ENCODE measurements around the gene ABI3BP.

GRCh38 chr3:100994809-100995208 lies 1.6 kb upstream of the ABI3BP start:
- TF ChIP-seq TBL1XR1 (IDR thresholded peaks at IDR 0.05; ENCODE audit: low read depth, low read length), result no peak
- no peak for TF ChIP-seq SUZ12 (IDR thresholded peaks at IDR 0.05; ENCODE audit: unreplicated experiment)
- TF ChIP-seq NRF1 (conservative IDR thresholded peaks at IDR 0.05; ENCODE audit: low read depth, low read length), result no peak
- TF ChIP-seq, protein P1, sequence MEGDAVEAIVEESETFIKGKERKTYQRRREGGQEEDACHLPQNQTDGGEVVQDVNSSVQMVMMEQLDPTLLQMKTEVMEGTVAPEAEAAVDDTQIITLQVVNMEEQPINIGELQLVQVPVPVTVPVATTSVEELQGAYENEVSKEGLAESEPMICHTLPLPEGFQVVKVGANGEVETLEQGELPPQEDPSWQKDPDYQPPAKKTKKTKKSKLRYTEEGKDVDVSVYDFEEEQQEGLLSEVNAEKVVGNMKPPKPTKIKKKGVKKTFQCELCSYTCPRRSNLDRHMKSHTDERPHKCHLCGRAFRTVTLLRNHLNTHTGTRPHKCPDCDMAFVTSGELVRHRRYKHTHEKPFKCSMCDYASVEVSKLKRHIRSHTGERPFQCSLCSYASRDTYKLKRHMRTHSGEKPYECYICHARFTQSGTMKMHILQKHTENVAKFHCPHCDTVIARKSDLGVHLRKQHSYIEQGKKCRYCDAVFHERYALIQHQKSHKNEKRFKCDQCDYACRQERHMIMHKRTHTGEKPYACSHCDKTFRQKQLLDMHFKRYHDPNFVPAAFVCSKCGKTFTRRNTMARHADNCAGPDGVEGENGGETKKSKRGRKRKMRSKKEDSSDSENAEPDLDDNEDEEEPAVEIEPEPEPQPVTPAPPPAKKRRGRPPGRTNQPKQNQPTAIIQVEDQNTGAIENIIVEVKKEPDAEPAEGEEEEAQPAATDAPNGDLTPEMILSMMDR (IDR thresholded peaks at IDR 0.05 in 2 of 3, conservative IDR thresholded peaks at IDR 0.05 in 1 of 3; ENCODE audit: control insufficient read depth in 2 of 3, extremely low read depth in 1 of 3, insufficient read depth in 1 of 3, low read depth in 3 of 3, low read length in 3 of 3), result no peak
- no peak for TF ChIP-seq POLR2A (IDR thresholded peaks at IDR 0.05; ENCODE audit: low read depth, low read length)
- no peak for TF ChIP-seq TCF7 (IDR thresholded peaks at IDR 0.05; ENCODE audit: borderline replicate concordance)
